ENCODE results near the gene TSPAN18. TPM values are rescaled to one million over a fixed set of nuclear protein-coding genes. Genes with fewer than 3 reads are reported as not detected.

The TSPAN18 gene
- total and polyA plus RNA-seq, 2 experiments from 2014 or later = 6.0 to 10.6 TPM

DNA sequence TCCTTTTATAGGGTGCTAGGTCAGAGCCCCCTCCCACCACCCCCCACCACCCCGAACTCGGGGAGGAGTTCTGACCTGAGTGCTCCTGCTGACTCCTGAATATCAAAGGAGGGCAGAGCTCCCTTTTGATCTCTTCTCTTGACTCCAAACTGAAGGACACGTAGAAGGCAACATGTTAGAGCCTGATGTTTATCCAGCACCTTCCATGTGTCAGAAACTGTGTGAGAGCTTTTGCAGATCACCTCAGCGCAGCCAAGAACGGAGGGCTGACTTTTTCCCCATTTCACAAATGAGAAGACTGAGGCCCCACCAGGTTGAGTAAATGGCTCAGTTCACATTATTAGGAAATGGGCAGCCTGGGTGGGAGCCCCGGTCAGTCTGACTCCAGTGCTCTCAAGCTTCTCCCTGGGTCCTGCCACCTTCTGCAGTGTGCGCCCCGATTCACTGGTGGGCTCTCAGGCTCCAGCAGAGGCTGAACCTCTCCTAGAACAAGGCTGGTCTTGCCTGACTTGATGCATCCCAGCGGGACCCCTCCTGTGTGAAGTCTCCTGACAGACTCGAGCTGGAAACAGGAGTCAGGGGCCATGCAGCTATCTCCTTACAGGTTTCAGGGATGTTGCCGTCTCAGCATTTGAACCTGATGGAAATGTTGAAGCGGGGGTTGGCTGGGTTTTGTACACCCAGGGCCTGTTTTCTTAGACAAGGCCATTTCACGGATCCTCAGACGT is 98.5 kb downstream of the TSPAN18 start:
- H3K27me3 Mint-ChIP-seq (ENCODE audit: insufficient read depth, low read depth, poor library complexity) = peaks cover 13% of the 10 kb centered on the region
- Histone ChIP-seq H3K9me2 (ENCODE audit: insufficient read depth) (no peaks in the 10 kb centered on the region), H3K27me3 (ENCODE audit: insufficient read depth) (no peaks in the 10 kb centered on the region), H4K20me1 (replicated peaks; ENCODE audit: insufficient read depth) (no peaks in the 10 kb centered on the region), H3K4me1 (ENCODE audit: insufficient read depth) (peaks cover 24% of the 10 kb centered on the region), H3K4me3 (no peak overlapping the region), H3K36me3 (ENCODE audit: insufficient read depth) (no peaks in the 10 kb centered on the region), H3K27ac (ENCODE audit: low read depth) (0 out of 2 replicates have a peak overlapping the region, but pooled peaks have one; percentile 77), H3K4me2 (peak overlapping the region; percentile 41; the same call in 1 of the 2 replicates), H3K79me2 (replicated peaks; ENCODE audit: insufficient read depth) (no peaks in the 10 kb centered on the region), H2AFZ (no peak overlapping the region), H3F3A (replicated peaks; ENCODE audit: low read depth) (peaks cover 5% of the 10 kb centered on the region; the same call in 1 of the 2 replicates)
- H3K4me3 Mint-ChIP-seq = no peak overlapping the region; the same call in 2 of the 3 replicates
- no peak for DNase-seq (ENCODE audit: low spot score)
- H3K27ac Mint-ChIP-seq = no peak overlapping the region
- H3K4me1 Mint-ChIP-seq = peaks cover 39% of the 10 kb centered on the region
- peaks cover 29% of the 10 kb centered on the region for H3K36me3 Mint-ChIP-seq (ENCODE audit: low read depth)
- H3K9me3 Mint-ChIP-seq = peaks cover 29% of the 10 kb centered on the region
- peak; percentile 10 for ATAC-seq
- TF ChIP-seq EZH2phosphoT487 (IDR thresholded peaks at IDR 0.05; ENCODE audit: unreplicated experiment) (no peak), JUNB (IDR thresholded peaks at IDR 0.05; ENCODE audit: unreplicated experiment) (no peak), EZH2 (IDR thresholded peaks at IDR 0.05; ENCODE audit: low read depth, unreplicated experiment) (no peak), STAT1 (IDR thresholded peaks at IDR 0.05; ENCODE audit: unreplicated experiment) (no peak), ZNF331 (CRISPR knock-in tag; IDR thresholded peaks at IDR 0.05; ENCODE audit: low read depth) (no peak), ZNF114 (CRISPR knock-in tag; IDR thresholded peaks at IDR 0.05) (no peak), NANOG (IDR thresholded peaks at IDR 0.05; ENCODE audit: borderline replicate concordance) (no peak), CREB1 (CRISPR knock-in tag; IDR thresholded peaks at IDR 0.05; ENCODE audit: low read depth) (no peak), POLR2AphosphoS5 (IDR thresholded peaks at IDR 0.05; ENCODE audit: low read depth) (no peak)
- TF ChIP-seq, protein P1, sequence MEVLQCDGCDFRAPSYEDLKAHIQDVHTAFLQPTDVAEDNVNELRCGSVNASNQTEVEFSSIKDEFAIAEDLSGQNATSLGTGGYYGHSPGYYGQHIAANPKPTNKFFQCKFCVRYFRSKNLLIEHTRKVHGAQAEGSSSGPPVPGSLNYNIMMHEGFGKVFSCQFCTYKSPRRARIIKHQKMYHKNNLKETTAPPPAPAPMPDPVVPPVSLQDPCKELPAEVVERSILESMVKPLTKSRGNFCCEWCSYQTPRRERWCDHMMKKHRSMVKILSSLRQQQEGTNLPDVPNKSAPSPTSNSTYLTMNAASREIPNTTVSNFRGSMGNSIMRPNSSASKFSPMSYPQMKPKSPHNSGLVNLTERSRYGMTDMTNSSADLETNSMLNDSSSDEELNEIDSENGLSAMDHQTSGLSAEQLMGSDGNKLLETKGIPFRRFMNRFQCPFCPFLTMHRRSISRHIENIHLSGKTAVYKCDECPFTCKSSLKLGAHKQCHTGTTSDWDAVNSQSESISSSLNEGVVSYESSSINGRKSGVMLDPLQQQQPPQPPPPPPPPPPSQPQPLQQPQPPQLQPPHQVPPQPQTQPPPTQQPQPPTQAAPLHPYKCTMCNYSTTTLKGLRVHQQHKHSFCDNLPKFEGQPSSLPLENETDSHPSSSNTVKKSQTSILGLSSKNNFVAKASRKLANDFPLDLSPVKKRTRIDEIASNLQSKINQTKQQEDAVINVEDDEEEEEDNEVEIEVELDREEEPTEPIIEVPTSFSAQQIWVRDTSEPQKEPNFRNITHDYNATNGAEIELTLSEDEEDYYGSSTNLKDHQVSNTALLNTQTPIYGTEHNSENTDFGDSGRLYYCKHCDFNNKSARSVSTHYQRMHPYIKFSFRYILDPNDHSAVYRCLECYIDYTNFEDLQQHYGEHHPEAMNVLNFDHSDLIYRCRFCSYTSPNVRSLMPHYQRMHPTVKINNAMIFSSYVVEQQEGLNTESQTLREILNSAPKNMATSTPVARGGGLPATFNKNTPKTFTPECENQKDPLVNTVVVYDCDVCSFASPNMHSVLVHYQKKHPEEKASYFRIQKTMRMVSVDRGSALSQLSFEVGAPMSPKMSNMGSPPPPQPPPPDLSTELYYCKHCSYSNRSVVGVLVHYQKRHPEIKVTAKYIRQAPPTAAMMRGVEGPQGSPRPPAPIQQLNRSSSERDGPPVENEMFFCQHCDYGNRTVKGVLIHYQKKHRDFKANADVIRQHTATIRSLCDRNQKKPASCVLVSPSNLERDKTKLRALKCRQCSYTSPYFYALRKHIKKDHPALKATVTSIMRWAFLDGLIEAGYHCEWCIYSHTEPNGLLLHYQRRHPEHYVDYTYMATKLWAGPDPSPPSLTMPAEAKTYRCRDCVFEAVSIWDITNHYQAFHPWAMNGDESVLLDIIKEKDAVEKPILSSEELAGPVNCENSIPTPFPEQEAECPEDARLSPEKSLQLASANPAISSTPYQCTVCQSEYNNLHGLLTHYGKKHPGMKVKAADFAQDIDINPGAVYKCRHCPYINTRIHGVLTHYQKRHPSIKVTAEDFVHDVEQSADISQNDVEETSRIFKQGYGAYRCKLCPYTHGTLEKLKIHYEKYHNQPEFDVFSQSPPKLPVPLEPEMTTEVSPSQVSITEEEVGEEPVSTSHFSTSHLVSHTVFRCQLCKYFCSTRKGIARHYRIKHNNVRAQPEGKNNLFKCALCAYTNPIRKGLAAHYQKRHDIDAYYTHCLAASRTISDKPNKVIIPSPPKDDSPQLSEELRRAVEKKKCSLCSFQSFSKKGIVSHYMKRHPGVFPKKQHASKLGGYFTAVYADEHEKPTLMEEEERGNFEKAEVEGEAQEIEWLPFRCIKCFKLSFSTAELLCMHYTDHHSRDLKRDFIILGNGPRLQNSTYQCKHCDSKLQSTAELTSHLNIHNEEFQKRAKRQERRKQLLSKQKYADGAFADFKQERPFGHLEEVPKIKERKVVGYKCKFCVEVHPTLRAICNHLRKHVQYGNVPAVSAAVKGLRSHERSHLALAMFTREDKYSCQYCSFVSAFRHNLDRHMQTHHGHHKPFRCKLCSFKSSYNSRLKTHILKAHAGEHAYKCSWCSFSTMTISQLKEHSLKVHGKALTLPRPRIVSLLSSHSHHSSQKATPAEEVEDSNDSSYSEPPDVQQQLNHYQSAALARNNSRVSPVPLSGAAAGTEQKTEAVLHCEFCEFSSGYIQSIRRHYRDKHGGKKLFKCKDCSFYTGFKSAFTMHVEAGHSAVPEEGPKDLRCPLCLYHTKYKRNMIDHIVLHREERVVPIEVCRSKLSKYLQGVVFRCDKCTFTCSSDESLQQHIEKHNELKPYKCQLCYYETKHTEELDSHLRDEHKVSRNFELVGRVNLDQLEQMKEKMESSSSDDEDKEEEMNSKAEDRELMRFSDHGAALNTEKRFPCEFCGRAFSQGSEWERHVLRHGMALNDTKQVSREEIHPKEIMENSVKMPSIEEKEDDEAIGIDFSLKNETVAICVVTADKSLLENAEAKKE (CRISPR knock-in tag; IDR thresholded peaks at IDR 0.05) = no peak
- TF ChIP-seq, protein P2, sequence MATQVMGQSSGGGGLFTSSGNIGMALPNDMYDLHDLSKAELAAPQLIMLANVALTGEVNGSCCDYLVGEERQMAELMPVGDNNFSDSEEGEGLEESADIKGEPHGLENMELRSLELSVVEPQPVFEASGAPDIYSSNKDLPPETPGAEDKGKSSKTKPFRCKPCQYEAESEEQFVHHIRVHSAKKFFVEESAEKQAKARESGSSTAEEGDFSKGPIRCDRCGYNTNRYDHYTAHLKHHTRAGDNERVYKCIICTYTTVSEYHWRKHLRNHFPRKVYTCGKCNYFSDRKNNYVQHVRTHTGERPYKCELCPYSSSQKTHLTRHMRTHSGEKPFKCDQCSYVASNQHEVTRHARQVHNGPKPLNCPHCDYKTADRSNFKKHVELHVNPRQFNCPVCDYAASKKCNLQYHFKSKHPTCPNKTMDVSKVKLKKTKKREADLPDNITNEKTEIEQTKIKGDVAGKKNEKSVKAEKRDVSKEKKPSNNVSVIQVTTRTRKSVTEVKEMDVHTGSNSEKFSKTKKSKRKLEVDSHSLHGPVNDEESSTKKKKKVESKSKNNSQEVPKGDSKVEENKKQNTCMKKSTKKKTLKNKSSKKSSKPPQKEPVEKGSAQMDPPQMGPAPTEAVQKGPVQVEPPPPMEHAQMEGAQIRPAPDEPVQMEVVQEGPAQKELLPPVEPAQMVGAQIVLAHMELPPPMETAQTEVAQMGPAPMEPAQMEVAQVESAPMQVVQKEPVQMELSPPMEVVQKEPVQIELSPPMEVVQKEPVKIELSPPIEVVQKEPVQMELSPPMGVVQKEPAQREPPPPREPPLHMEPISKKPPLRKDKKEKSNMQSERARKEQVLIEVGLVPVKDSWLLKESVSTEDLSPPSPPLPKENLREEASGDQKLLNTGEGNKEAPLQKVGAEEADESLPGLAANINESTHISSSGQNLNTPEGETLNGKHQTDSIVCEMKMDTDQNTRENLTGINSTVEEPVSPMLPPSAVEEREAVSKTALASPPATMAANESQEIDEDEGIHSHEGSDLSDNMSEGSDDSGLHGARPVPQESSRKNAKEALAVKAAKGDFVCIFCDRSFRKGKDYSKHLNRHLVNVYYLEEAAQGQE (IDR thresholded peaks at IDR 0.05; ENCODE audit: unreplicated experiment) = no peak
- TF ChIP-seq, protein P3, sequence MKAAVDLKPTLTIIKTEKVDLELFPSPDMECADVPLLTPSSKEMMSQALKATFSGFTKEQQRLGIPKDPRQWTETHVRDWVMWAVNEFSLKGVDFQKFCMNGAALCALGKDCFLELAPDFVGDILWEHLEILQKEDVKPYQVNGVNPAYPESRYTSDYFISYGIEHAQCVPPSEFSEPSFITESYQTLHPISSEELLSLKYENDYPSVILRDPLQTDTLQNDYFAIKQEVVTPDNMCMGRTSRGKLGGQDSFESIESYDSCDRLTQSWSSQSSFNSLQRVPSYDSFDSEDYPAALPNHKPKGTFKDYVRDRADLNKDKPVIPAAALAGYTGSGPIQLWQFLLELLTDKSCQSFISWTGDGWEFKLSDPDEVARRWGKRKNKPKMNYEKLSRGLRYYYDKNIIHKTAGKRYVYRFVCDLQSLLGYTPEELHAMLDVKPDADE (IDR thresholded peaks at IDR 0.05) = no peak
- TF ChIP-seq, protein P4, sequence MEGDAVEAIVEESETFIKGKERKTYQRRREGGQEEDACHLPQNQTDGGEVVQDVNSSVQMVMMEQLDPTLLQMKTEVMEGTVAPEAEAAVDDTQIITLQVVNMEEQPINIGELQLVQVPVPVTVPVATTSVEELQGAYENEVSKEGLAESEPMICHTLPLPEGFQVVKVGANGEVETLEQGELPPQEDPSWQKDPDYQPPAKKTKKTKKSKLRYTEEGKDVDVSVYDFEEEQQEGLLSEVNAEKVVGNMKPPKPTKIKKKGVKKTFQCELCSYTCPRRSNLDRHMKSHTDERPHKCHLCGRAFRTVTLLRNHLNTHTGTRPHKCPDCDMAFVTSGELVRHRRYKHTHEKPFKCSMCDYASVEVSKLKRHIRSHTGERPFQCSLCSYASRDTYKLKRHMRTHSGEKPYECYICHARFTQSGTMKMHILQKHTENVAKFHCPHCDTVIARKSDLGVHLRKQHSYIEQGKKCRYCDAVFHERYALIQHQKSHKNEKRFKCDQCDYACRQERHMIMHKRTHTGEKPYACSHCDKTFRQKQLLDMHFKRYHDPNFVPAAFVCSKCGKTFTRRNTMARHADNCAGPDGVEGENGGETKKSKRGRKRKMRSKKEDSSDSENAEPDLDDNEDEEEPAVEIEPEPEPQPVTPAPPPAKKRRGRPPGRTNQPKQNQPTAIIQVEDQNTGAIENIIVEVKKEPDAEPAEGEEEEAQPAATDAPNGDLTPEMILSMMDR (conservative IDR thresholded peaks at IDR 0.05; ENCODE audit: low read depth in 2 of 2) = no peak

All from GM23338 (cell line).